GM18951 (cell line): ENCODE measurements around the gene TUNAR.

Experiments
- POLR2A ChIP-seq: IDR thresholded peaks from 4 replicates; pipeline ENCODE4 v1.6.1; 2011; ENCODE audit warnings: mild to moderate bottlenecking; ENCODE audit not compliant: insufficient read length, insufficient read depth; ENCODE audit errors: extremely low read depth
- in situ Hi-C: fragments of 300-500 bp; cut with MboI; formaldehyde crosslinking; loops from one replicate; pipeline ENCODE4 v1.12.0; 2022; ENCODE audit warnings: low sequenced_read_pairs, mixed read lengths, inconsistent platforms; ENCODE audit not compliant: unreplicated experiment

Gene TUNAR

GRCh38 chr14:95903616-95904107 is 27.0 kb downstream of the TUNAR start:
- no peak for TF ChIP-seq POLR2A
- in situ Hi-C loops = no loop called here

GRCh38 chr14:95906591-95906990 is 30.0 kb downstream of the TUNAR start:
- in situ Hi-C loops = no loop called here
- no peak for TF ChIP-seq POLR2A

- in situ Hi-C loops = no loop called here
- TF ChIP-seq POLR2A = no peak
Observed at GRCh38 chr14:95910628-95911027, 34.0 kb downstream of the TUNAR start.

- in situ Hi-C loops = no loop called here
- TF ChIP-seq POLR2A = no peak
Observed at GRCh38 chr14:95911456-95911855, 34.8 kb downstream of the TUNAR start.

- in situ Hi-C loops = no loop called here
- TF ChIP-seq POLR2A = no peak
Observed at GRCh38 chr14:95915330-95915729, 38.7 kb downstream of the TUNAR start.

GRCh38 chr14:95918466-95918865 is 41.8 kb downstream of the TUNAR start:
- in situ Hi-C loops = no loop called here
- TF ChIP-seq POLR2A = no peak

GRCh38 chr14:95920769-95921438 is 44.3 kb downstream of the TUNAR start:
- in situ Hi-C loops = no loop called here
- TF ChIP-seq POLR2A = no peak

- in situ Hi-C loops = no loop called here
- no peak for TF ChIP-seq POLR2A
Observed at GRCh38 chr14:95922080-95922479, 45.4 kb downstream of the TUNAR start.

- no peak for TF ChIP-seq POLR2A
- in situ Hi-C loops = no loop called here
Observed at GRCh38 chr14:95928751-95929150, 52.1 kb downstream of the TUNAR start.

- in situ Hi-C loops = no loop called here
- no peak for TF ChIP-seq POLR2A
Observed at GRCh38 chr14:95931384-95931783, 54.8 kb downstream of the TUNAR start.

- no peak for TF ChIP-seq POLR2A
- in situ Hi-C loops = no loop called here
Observed at GRCh38 chr14:95935228-95935822, 58.7 kb downstream of the TUNAR start.

GRCh38 chr14:95936041-95936440 is 59.4 kb downstream of the TUNAR start:
- no peak for TF ChIP-seq POLR2A

GRCh38 chr14:95939335-95939734 is 62.7 kb downstream of the TUNAR start:
- TF ChIP-seq POLR2A = no peak
- in situ Hi-C loops = no loop called here

More at GRCh38 chr14:95936041-95936440, 59.4 kb downstream of the TUNAR start:
- in situ Hi-C loops = no loop called here

- in situ Hi-C loops = no loop called here
- TF ChIP-seq POLR2A = no peak
Observed at GRCh38 chr14:95941897-95942296, 65.3 kb downstream of the TUNAR start.

GRCh38 chr14:95943699-95944098 is 67.1 kb downstream of the TUNAR start:
- no peak for TF ChIP-seq POLR2A
- in situ Hi-C loops = no loop called here

GRCh38 chr14:95944462-95944861 is 67.8 kb downstream of the TUNAR start:
- no peak for TF ChIP-seq POLR2A
- in situ Hi-C loops = no loop called here
